ENCODE data around the gene NKX6-2.

- no peak for TF ChIP-seq CTCF (IDR thresholded peaks at IDR 0.05; ENCODE audit: low read depth, low read length)
- no peak for TF ChIP-seq EZH2phosphoT487 (IDR thresholded peaks at IDR 0.05; ENCODE audit: low read depth)
These were observed 24.3 kb upstream of the NKX6-2 start for GRCh38 chr10:132810141-132810806.

Data from OCI-LY3 (cell line).